K562 (cell line): Measurements from ENCODE around the gene SLC35D2. TPM values are rescaled to one million over a fixed set of nuclear protein-coding genes. Genes with fewer than 3 reads are reported as not detected.

ENCODE experiments used
- ATAC-seq: fragments of 200-7000 bp; cut with Tn5 transposase; 3 replicates; pipeline ENCODE4 v1.9.1; 2020; ENCODE audit warnings: moderate library complexity
- BruUV-seq: library from RNA; stranded (reverse); fragments of 400-500 nt; replicated peaks from 2 replicates; lab custom pipeline; 2021; lab: Mats Ljungman, UMichigan
- CTCF ChIA-PET: fragments of 300-600 bp; formaldehyde crosslinking; extraction: SDS; loops from one replicate; lab custom pipeline; 2021; ENCODE audit warnings: low intra/inter-chr PET ratio; lab: Yijun Ruan, JAX
- POLR2A ChIA-PET: fragments of 300-600, 350-650 bp; sonication (Branson Sonifier 250); formaldehyde crosslinking; extraction: SDS; loops from one replicate; lab custom pipeline; 2021; ENCODE audit warnings: antibody characterized with exemption, inconsistent platforms; lab: Yijun Ruan, JAX
- DNase-seq, 4 experiments: peaks; one replicate each; pipeline versions ENCODE4 v3.0.0 to v3.0.0-alpha.2; 2011 to 2018; ENCODE audit warnings: low spot score in 3 of 4, mixed read lengths in 3 of 4; ENCODE audit errors: extremely low read depth in 1 of 4
- FAIRE-seq: peaks from 2 replicates; lab custom pipeline; 2011; peaks lifted over from hg19 to GRCh38; lab: Jason Lieb, UNC
- H2AFZ ChIP-seq: 2 replicates; pipeline ENCODE4 v1.6.0; 2011; ENCODE audit warnings: low read depth, low read length, control low read depth, inconsistent platforms
- H3K27ac ChIP-seq: fragments of 200-600 bp; 3 replicates; pipeline ENCODE4 v1.8.0; 2011; ENCODE audit warnings: low read depth, mild to moderate bottlenecking, control low read depth, inconsistent platforms, low read length, moderate library complexity, mixed read lengths; ENCODE audit errors: extremely low read depth
- H3K27me3 ChIP-seq, 2 experiments: fragments of 300-600 bp in 1 of 2; 2 replicates in 1 of 2; 3 replicates in 1 of 2; pipeline versions ENCODE4 v1.6.0 to v1.8.0; 2011; ENCODE audit warnings: inconsistent platforms in 2 of 2, low read length in 2 of 2, mild to moderate bottlenecking in 1 of 2, mixed read lengths in 1 of 2, moderate library complexity in 1 of 2; ENCODE audit not compliant: control insufficient read depth in 2 of 2, insufficient read depth in 2 of 2
- H3K36me3 ChIP-seq: fragments of 300-600 bp; 3 replicates; pipeline ENCODE4 v1.8.0; 2011; ENCODE audit warnings: mild to moderate bottlenecking, low read length, inconsistent platforms; ENCODE audit not compliant: control insufficient read depth, insufficient read depth
- H3K4me1 ChIP-seq, 2 experiments: fragments of 200-600 bp in 1 of 2; replicated peaks in 1 of 2; 2 replicates in 1 of 2; 3 replicates in 1 of 2; pipeline versions ENCODE4 v1.5.1 to v1.8.0; 2011; ENCODE audit warnings: inconsistent platforms in 2 of 2, low read length in 2 of 2, mild to moderate bottlenecking in 1 of 2, mixed read lengths in 1 of 2, moderate library complexity in 1 of 2; ENCODE audit not compliant: control insufficient read depth in 2 of 2, insufficient read depth in 2 of 2
- H3K4me2 ChIP-seq: 2 replicates; pipeline ENCODE4 v1.6.1; 2011; ENCODE audit warnings: low read length, control low read depth, inconsistent platforms, mixed read lengths; ENCODE audit not compliant: insufficient read depth
- H3K4me3 ChIP-seq: fragments of 200-600 bp; sonication (generic), shearing (Covaris generic); 2 replicates; pipeline ENCODE4 v1.5.1; 2016; ENCODE audit warnings: control low read depth, inconsistent platforms
- H3K79me2 ChIP-seq: fragments of 200-600 bp; 3 replicates; pipeline ENCODE4 v1.8.0; 2011; ENCODE audit warnings: low read length, inconsistent platforms; ENCODE audit not compliant: control insufficient read depth, insufficient read depth
- H3K9ac ChIP-seq, 2 experiments: 2 replicates each; pipeline versions ENCODE4 v1.6.0 to v1.6.1; 2011; ENCODE audit warnings: low read depth in 2 of 2, low read length in 2 of 2, control low read depth in 1 of 2, inconsistent platforms in 1 of 2, mild to moderate bottlenecking in 1 of 2, mixed read lengths in 1 of 2; ENCODE audit not compliant: insufficient read depth in 1 of 2
- H3K9me1 ChIP-seq: one replicate; pipeline ENCODE4 v1.6.0; 2011; ENCODE audit warnings: inconsistent platforms, mild to moderate bottlenecking, low read length, moderate library complexity; ENCODE audit not compliant: control insufficient read depth, insufficient read depth
- H3K9me3 ChIP-seq: replicated peaks from 2 replicates; pipeline ENCODE4 v1.5.1; 2011; ENCODE audit warnings: low read depth, low read length, inconsistent platforms; ENCODE audit not compliant: control insufficient read depth, insufficient read depth
- H4K20me1 ChIP-seq: replicated peaks from 2 replicates; pipeline ENCODE4 v1.6.1; 2011; ENCODE audit warnings: low read length, inconsistent platforms, mixed read lengths; ENCODE audit not compliant: control insufficient read depth, insufficient read depth
- DIDO1 ChIP-seq: fragments of 450-650 bp; IDR thresholded peaks from 2 replicates; pipeline ENCODE4 v1.6.1; 2016; ENCODE audit warnings: low read depth, missing biosample characterization, missing genetic modification characterization
- ETV6 ChIP-seq, 3 experiments: fragments of 150-350 bp in 1 of 3; sonication (generic) in 1 of 3; formaldehyde crosslinking in 1 of 3; IDR thresholded peaks; 2 replicates each; pipeline versions ENCODE4 v1.6.1 to v1.8.0; 2014 to 2022; ENCODE audit warnings: borderline replicate concordance in 2 of 3, low read depth in 2 of 3, antibody characterized with exemption in 1 of 3, low read length in 1 of 3, mild to moderate bottlenecking in 1 of 3, missing genetic modification reagents in 1 of 3
- JUN ChIP-seq, 2 experiments: sonication (generic) in 1 of 2; formaldehyde crosslinking in 1 of 2; IDR thresholded peaks; 2 replicates each; pipeline versions ENCODE4 v1.6.1 to v1.8.0; 2012 to 2022; ENCODE audit warnings: borderline replicate concordance in 2 of 2, mild to moderate bottlenecking in 2 of 2, improper control_type of control experiment in 1 of 2, low read depth in 1 of 2, low read length in 1 of 2, missing genetic modification reagents in 1 of 2
- NFXL1 ChIP-seq: fragments of 450-650 bp; formaldehyde crosslinking; IDR thresholded peaks from 2 replicates; pipeline ENCODE4 v1.4.0; 2021; ENCODE audit warnings: mild to moderate bottlenecking
- POLR2G ChIP-seq: fragments of 200-400 bp; formaldehyde crosslinking; IDR thresholded peaks from 2 replicates; pipeline ENCODE4 v1.6.1; 2017; ENCODE audit warnings: low read depth, mild to moderate bottlenecking, antibody characterized with exemption, low read length, moderate library complexity
- ZNF436 ChIP-seq: fragments of 250-450, 450-650 bp; sonication (Bioruptor Pico); formaldehyde crosslinking; IDR thresholded peaks from 2 replicates; pipeline ENCODE4 v1.7.0; 2020; ENCODE audit warnings: mild to moderate bottlenecking
- ZNF551 ChIP-seq: fragments of 250-450 bp; sonication (Bioruptor Pico); IDR thresholded peaks from 2 replicates; pipeline ENCODE4 v1.5.0; 2021; ENCODE audit warnings: mild to moderate bottlenecking, moderate library complexity
- WGBS: fragments of 100-300 bp; shearing (Covaris generic); methylation state at CpG from one replicate; pipeline ENCODE4 v1.1.6; 2016; ENCODE audit warnings: low coverage, mixed read lengths; ENCODE audit not compliant: insufficient coverage; ENCODE audit errors: missing lambda C conversion rate; 5-methylcytosine and 5-hydroxymethylcytosine counted together
- in situ Hi-C: fragments of 300-500 bp; cut with MboI; formaldehyde crosslinking; loops from 4 replicates; pipeline ENCODE4 v1.15.0; 2018; ENCODE audit warnings: inconsistent platforms, mixed read lengths
- intact Hi-C: fragments of 100-400 bp; cut with micrococcal nuclease; formaldehyde crosslinking; loops from 2 replicates; pipeline ENCODE4 v1.14.2; 2022
- polyA plus RNA-seq, 8 experiments: library from polyadenylated mRNA; depleted of rRNA in 4 of 8; stranded (reverse) in 5 of 8; unstranded in 3 of 8; fragments of >200 nt; fragmentation: Nextera tagmentation in 2 of 8; fragmentation: Illumina TruSeq in 1 of 8; extraction: Ambion mirVana in 2 of 8; extraction: Trizol in 1 of 8; gene quantifications; 2 replicates each; pipeline versions ENCODE4 v1.2.1 to v1.2.3, GENCODE V29; 2011 to 2014; ENCODE audit warnings: inconsistent platforms in 1 of 8, missing spikeins in 1 of 8
- total RNA-seq, 7 experiments: library from RNA; depleted of rRNA in 6 of 7; stranded (reverse); fragments of >200 nt in 6 of 7; fragmentation: Illumina TruSeq in 2 of 7; extraction: Trizol in 2 of 7; gene quantifications; 2 replicates each; pipeline versions ENCODE4 v1.2.1 to v1.2.3, GENCODE V29; 2011 to 2021; ENCODE audit warnings: low replicate concordance in 1 of 7

Gene SLC35D2
- total and polyA plus RNA-seq, 9 of the 15 experiments (the other 6 are each of a cell fraction or from before 2014, with no cell fraction given): 2.9 to 14.9 (median 11.7) TPM

- Histone ChIP-seq H3K27me3 (no peaks in the 10 kb centered on the region), H3K4me2 (no peak overlapping the region), H3K36me3 (peaks cover 92% of the 10 kb centered on the region)
- intact Hi-C loops: no loop called here
- no peak for DNase-seq
- no peak for TF ChIP-seq DIDO1 (tag)
- TF ChIP-seq POLR2G: 0 out of 2 replicates have a peak, but pooled peaks have one; percentile 1
- no peak for TF ChIP-seq NFXL1 (CRISPR knock-in tag)
- TF ChIP-seq, all 486 proteins: peak for 1
- no peaks in the 10 kb centered on the region; the same call in 2 of the 3 replicates for H3K79me2 ChIP-seq
- POLR2A ChIA-PET: no interaction called here
- no peak overlapping the region for H2AFZ ChIP-seq
- BruUV-seq: no TSS peak
- in situ Hi-C loops: no loop called here
- no peak overlapping the region for H3K27ac ChIP-seq
- no peak overlapping the region for H3K9ac ChIP-seq
- no peaks in the 10 kb centered on the region for H3K9me3 ChIP-seq
- CTCF ChIA-PET: no interaction called here
- no peak overlapping the region for H3K4me3 ChIP-seq
- 90% methylated on average over 5 of the region's 5 CpGs for WGBS
- H3K4me1 ChIP-seq: peaks cover 0 to 2% of the 10 kb centered on the region in 2 experiments; a peak in 1 of 5 replicates
- no peaks in the 10 kb centered on the region for H4K20me1 ChIP-seq
- H3K9me1 ChIP-seq: no peaks in the 10 kb centered on the region
- FAIRE-seq (no peak), ATAC-seq (no peak)
Observed at GRCh38 chr9:96391021-96391765, 7.7 kb upstream of the SLC35D2 start.

- Histone ChIP-seq H3K4me1 (peaks cover 4 to 13% of the 10 kb centered on the region in 2 experiments; a peak in 3 of 5 replicates), H3K27ac (no peak overlapping the region), H3K4me3 (no peak overlapping the region), H3K9me1 (no peaks in the 10 kb centered on the region), H3K4me2 (no peak overlapping the region), H4K20me1 (no peaks in the 10 kb centered on the region), H3K9ac (no peak overlapping the region), H3K9me3 (no peaks in the 10 kb centered on the region), H2AFZ (no peak overlapping the region), H3K27me3 (no peaks in the 10 kb centered on the region), H3K79me2 (no peaks in the 10 kb centered on the region), H3K36me3 (peaks cover 82% of the 10 kb centered on the region)
- ChIA-PET POLR2A (interaction anchor here (1.6 kb wide), 1 partner anchor 21 kb away, joined by 4 read pairs; no protein-coding TSS in a partner anchor), CTCF (no interaction called here)
- no TSS peak for BruUV-seq
- WGBS: 98% methylated on average over 9 of the region's 11 CpGs
- ATAC-seq (no peak), DNase-seq (no peak), FAIRE-seq (no peak)
- in situ Hi-C loops: no loop called here
- no peak for TF ChIP-seq ZNF436 (CRISPR knock-in tag)
- no peak for TF ChIP-seq JUN (IDR thresholded peaks at IDR 0.05; ENCODE audit: borderline replicate concordance, low read depth, low read length)
- TF ChIP-seq JUN (CRISPR knock-in tag; IDR thresholded peaks at IDR 0.05; ENCODE audit: borderline replicate concordance): no peak
- no peak for TF ChIP-seq ZNF551 (CRISPR knock-in tag)
- no peak for TF ChIP-seq ETV6 (IDR thresholded peaks at IDR 0.05; ENCODE audit: borderline replicate concordance in 1 of 2, low read depth in 2 of 2, low read length in 1 of 2)
- no peak for TF ChIP-seq ETV6 (CRISPR knock-in tag; IDR thresholded peaks at IDR 0.05; ENCODE audit: borderline replicate concordance)
- intact Hi-C loops: no loop called here
Observed at GRCh38 chr9:96388144-96388543, 4.6 kb upstream of the SLC35D2 start.
